Pulmonary artery endothelial cell (primary cell): ENCODE data around the gene TBX6. TPM values are rescaled to one million over a fixed set of nuclear protein-coding genes. Genes with fewer than 3 reads are reported as not detected.
"Not testable (repeated sequence)": the region's sequence is repeated elsewhere in the genome, so short reads cannot be mapped to it uniquely, and the experiment has no call there.

Source experiments
- DNase-seq: peaks from one replicate; pipeline ENCODE4 v3.0.0-alpha.2; 2011; ENCODE audit warnings: low read depth, low spot score
- total RNA-seq: library from RNA; depleted of rRNA; stranded (reverse); fragments of >200 nt; gene quantifications from 2 replicates; pipeline ENCODE4 v1.2.3, GENCODE V29; 2014

The TBX6 gene
- total RNA-seq: 0.07 and 0.18 TPM in 2 replicates

GRCh38 chr16:30091474-30092372 lies at the start of gene TBX6:
TSS of gene TBX6 (minus strand) at chr16:30091924. CDS start at chr16:30091193, 731 bp downstream.
- peak; percentile 71 for DNase-seq

- no peak for DNase-seq
Measured at GRCh38 chr16:30139583-30140481, 48.1 kb upstream of the TBX6 start.

- DNase-seq: no peak
Measured at GRCh38 chr16:30137897-30138296, 46.2 kb upstream of the TBX6 start.

GRCh38 chr16:30136971-30137605 lies 45.4 kb upstream of the TBX6 start:
- DNase-seq: no peak

GRCh38 chr16:30132591-30132990 lies 40.9 kb upstream of the TBX6 start:
- DNase-seq: no peak

GRCh38 chr16:30131869-30132475 lies 40.2 kb upstream of the TBX6 start:
- DNase-seq: no peak

- DNase-seq: no peak
Measured at GRCh38 chr16:30127993-30128392, 36.3 kb upstream of the TBX6 start.

GRCh38 chr16:30125690-30126089 lies 34.0 kb upstream of the TBX6 start:
- not testable (repeated sequence) for DNase-seq

GRCh38 chr16:30124985-30125379 lies 33.3 kb upstream of the TBX6 start:
- DNase-seq: no peak

GRCh38 chr16:30122604-30123160 lies 31.0 kb upstream of the TBX6 start:
- no peak for DNase-seq

- DNase-seq: peak; percentile 32
Measured at GRCh38 chr16:30121741-30122571, 30.2 kb upstream of the TBX6 start.

GRCh38 chr16:30120340-30121105 lies 28.8 kb upstream of the TBX6 start:
- no peak for DNase-seq

- no peak for DNase-seq
Measured at GRCh38 chr16:30119428-30119827, 27.7 kb upstream of the TBX6 start.

GRCh38 chr16:30117768-30118167 lies 26.0 kb upstream of the TBX6 start:
- DNase-seq: no peak

- DNase-seq: no peak
Measured at GRCh38 chr16:30116291-30117207, 24.8 kb upstream of the TBX6 start.

- no peak for DNase-seq
Measured at GRCh38 chr16:30115238-30115637, 23.5 kb upstream of the TBX6 start.

GRCh38 chr16:30114833-30115232 lies 23.1 kb upstream of the TBX6 start:
- not testable (repeated sequence) for DNase-seq

- DNase-seq: no peak
Measured at GRCh38 chr16:30114411-30114810, 22.7 kb upstream of the TBX6 start.
